Left colon (tissue), 2 donors: ENCODE data around the gene UGT3A1. TPM values are rescaled to one million over a fixed set of nuclear protein-coding genes. Genes with fewer than 3 reads are reported as not detected.
"Not testable (repeated sequence)": the region's sequence is repeated elsewhere in the genome, so short reads cannot be mapped to it uniquely, and the experiment has no call there.

Source experiments
- ATAC-seq: fragments of 200-7000 bp; cut with Tn5 transposase; one replicate; pipeline ENCODE4 v1.9.1; 2020; ENCODE audit warnings: mild to moderate bottlenecking, moderate library complexity
- DNase-seq, 2 donors: peaks; one replicate each; pipeline ENCODE4 v3.0.0-alpha.2; 2020
- intact Hi-C, 2 donors: fragments of 100-400 bp; cut with DNase I in 1 of 2; cut with micrococcal nuclease in 1 of 2; formaldehyde crosslinking; loops; one replicate each; pipeline versions ENCODE4 v1.11.2 to v1.14.0; 2022; cut with DNase I, micrococcal nuclease
- total RNA-seq, 2 donors: library from RNA; stranded (reverse); fragmentation: NEBNext Ultra II Directional; extraction: Animal tissue kit (Norgen Biotek cat#: 25700); gene quantifications; one replicate each; pipeline ENCODE4 v1.2.1, GENCODE V29; 2021
- donor health status: DM: no; HTN: no; CAD: no.
- donor health status: DM: yes; HTN: yes; CAD: no.

The UGT3A1 gene
- total RNA-seq, 2 donors from 2014 or later, result not detected

- no peak for DNase-seq
- ATAC-seq, result no peak
- intact Hi-C loops, result no loop called here
These were observed 8.4 kb upstream of the UGT3A1 start for GRCh38 chr5:35999547-35999946.

- DNase-seq, result no peak
- no peak for ATAC-seq
- intact Hi-C loops, result no loop called here
These were observed 4.9 kb upstream of the UGT3A1 start for GRCh38 chr5:35996076-35996475.

- DNase-seq (no peak), ATAC-seq (no peak)
- intact Hi-C loops, result no loop called here
These were observed 670 bp downstream of the UGT3A1 start for GRCh38 chr5:35990520-35990919.

- ATAC-seq, result no peak
- intact Hi-C loops, result no loop called here
- DNase-seq, result no peak
These were observed 2.7 kb downstream of the UGT3A1 start for GRCh38 chr5:35988529-35988928.

- no peak for ATAC-seq
- no peak for DNase-seq
- intact Hi-C loops, result no loop called here
These were observed 3.4 kb downstream of the UGT3A1 start for GRCh38 chr5:35987776-35988175.

- intact Hi-C loops, result no loop called here
- no peak for DNase-seq
These were observed 11.5 kb downstream of the UGT3A1 start for GRCh38 chr5:35979715-35980114.

GRCh38 chr5:35976859-35977258 is 14.3 kb downstream of the UGT3A1 start:
- intact Hi-C loops, ATAC-seq, DNase-seq: not testable (repeated sequence)

More at GRCh38 chr5:35979715-35980114, 11.5 kb downstream of the UGT3A1 start:
- ATAC-seq, result no peak

- ATAC-seq, result no peak
- DNase-seq, result no peak
- intact Hi-C loops, result no loop called here
These were observed 16.6 kb downstream of the UGT3A1 start for GRCh38 chr5:35974570-35974969.

- intact Hi-C loops, result no loop called here
- DNase-seq (no peak), ATAC-seq (no peak)
These were observed 19.3 kb downstream of the UGT3A1 start for GRCh38 chr5:35971878-35972210.

GRCh38 chr5:35971186-35971877 is 19.9 kb downstream of the UGT3A1 start:
- intact Hi-C loops, result no loop called here
- no peak for DNase-seq
- ATAC-seq, result no peak

- intact Hi-C loops, result no loop called here
- DNase-seq (peak in 1 of 2 donors; percentile 15), ATAC-seq (peak; percentile 33)
These were observed 27.8 kb downstream of the UGT3A1 start for GRCh38 chr5:35963381-35963843.

- intact Hi-C loops, result no loop called here
- DNase-seq (no peak), ATAC-seq (no peak)
These were observed 30.9 kb downstream of the UGT3A1 start for GRCh38 chr5:35960328-35960727.

- intact Hi-C loops, result no loop called here
- DNase-seq (no peak), ATAC-seq (no peak)
These were observed 34.8 kb downstream of the UGT3A1 start for GRCh38 chr5:35956429-35956828.

GRCh38 chr5:35954175-35954574 is 37.0 kb downstream of the UGT3A1 start:
- intact Hi-C loops, result no loop called here
- no peak for ATAC-seq
- no peak for DNase-seq

GRCh38 chr5:35947085-35947484 is 44.1 kb downstream of the UGT3A1 start:
- no peak for ATAC-seq
- intact Hi-C loops, result no loop called here
- no peak for DNase-seq

GRCh38 chr5:35939639-35940038 is 51.6 kb downstream of the UGT3A1 start:
- intact Hi-C loops, result no loop called here
- DNase-seq (no peak), ATAC-seq (no peak)

GRCh38 chr5:35938568-35939227 is 52.5 kb downstream of the UGT3A1 start, which contains the start of gene CAPSL:
CAPSL (minus strand) TSS chr5:35938622; CDS start chr5:35921120, 17,502 bp downstream.
- ATAC-seq (peak; percentile 37), DNase-seq (no peak)
- intact Hi-C loops, result no loop called here

- DNase-seq (peak in 1 of 2 donors; percentile 39), ATAC-seq (peak; percentile 70)
- intact Hi-C loops, result loop anchor here in 1 of 2 donors (10.0 kb wide), 1 partner anchor 842 kb away; no protein-coding TSS in a partner anchor
These were observed 64.7 kb downstream of the UGT3A1 start for GRCh38 chr5:35926389-35927051.

GRCh38 chr5:35924950-35925722 is 66.1 kb downstream of the UGT3A1 start:
- intact Hi-C loops, result loop anchor here in 1 of 2 donors (5.0 to 10.0 kb wide), 2 partner anchors 148 to 840 kb away; no protein-coding TSS in a partner anchor
- peak; percentile 37 to 66 for DNase-seq
- ATAC-seq, result peak; percentile 91
